Tongue (tissue), 2 donors: ENCODE results near the gene NT5C1A. TPM values are rescaled to one million over a fixed set of nuclear protein-coding genes. Genes with fewer than 3 reads are reported as not detected.

ENCODE experiments used
- DNase-seq: peaks from one replicate; pipeline ENCODE4 v3.0.0-alpha.2; 2015
- total RNA-seq: library from RNA; depleted of rRNA; stranded (reverse); fragments of >200 nt; gene quantifications from one replicate; pipeline ENCODE4 v1.2.3, GENCODE V29; 2014

Gene NT5C1A
- total RNA-seq, 1 donor from 2014 or later, result 19.6 TPM

DNA sequence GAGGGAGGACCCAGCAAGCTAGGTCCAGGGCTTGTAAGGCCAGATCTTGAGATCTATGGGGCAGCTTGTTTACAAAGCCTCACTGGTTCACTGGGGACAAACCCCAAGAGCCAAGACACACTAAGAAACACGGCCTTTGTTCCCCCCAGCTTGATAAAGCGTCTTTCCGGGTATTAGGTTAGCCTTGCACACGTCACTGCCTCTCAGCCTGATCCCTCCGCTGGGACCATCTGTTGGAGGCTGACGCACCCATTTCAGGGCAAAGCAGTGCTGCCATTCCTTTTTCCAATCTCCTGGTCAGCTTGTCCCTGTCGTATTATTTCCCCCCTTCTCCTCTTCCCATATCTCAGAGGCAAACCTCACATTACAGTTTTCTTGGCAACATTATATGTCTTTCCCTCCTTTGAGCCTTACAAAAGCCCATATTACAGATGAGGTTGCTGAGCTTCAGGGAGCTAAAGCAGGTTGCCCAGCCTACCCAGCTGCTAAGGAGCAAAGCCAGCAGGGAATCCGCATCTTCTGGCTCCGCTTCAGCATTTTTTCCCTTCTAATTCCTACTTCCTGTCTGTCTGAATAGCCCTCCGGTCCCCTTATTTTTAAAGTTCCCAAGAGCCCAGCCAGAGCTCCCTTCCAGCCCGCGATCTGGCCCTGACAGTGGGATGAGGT is 36.6 kb downstream of the NT5C1A start:
- DNase-seq, result peak; percentile 65

DNA sequence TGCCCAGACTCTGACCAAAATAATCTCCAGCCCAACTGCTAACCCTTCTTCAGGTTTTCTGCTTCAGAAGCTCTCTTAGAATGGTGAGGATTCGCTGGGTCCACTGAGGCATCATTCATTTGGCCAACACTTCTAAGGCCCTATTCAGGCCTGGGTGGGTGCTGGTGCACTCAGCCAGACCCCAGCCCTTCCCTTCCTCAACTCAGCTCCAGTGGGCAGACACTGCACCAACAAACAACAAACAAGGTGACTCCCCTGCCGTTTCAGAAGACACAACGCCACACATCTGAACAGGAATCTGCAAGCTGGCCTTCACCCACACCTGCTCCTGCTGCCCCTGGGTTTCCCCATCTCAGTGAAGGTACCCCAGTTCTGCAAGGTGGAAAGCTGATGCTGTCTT is 38.5 kb downstream of the NT5C1A start:
- DNase-seq, result no peak

DNA sequence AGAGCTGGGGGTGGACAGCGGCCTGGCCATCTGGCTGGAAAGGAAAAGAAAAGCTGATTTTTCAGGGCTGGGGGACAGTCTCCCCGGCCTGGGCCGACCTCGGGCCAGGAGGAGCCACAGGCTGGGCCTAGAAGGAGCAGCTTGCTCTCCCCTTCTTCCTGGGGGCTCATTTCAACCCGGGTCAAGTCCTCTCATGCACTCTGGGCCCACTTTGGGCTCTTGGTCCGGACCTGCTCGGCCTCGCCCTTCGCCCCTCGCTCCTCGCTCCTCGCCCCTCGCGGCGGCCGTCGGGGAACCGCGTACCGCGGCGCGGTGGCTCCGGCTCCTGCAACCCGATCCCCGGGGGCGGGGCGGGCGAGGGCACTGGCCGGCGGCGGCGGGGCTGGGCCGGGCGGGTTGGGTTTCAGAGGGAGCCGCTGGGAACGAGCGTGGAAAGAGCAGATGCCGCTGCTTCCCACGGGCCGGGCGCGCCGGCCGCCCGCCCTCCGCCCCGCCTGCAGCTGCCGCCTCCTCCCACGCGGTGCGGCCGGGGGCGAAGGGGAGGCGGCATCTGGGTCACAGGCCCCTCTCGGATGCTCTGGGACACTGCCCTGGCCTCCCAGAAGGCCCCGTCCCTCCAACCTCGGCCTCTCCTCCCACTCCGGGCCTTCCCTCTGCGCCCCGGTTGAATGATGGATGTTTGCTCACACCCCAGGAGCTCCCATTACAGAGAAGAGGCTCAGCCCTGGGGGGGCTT is 39.1 kb downstream of the NT5C1A start:
- DNase-seq, result peak; percentile 90

DNA sequence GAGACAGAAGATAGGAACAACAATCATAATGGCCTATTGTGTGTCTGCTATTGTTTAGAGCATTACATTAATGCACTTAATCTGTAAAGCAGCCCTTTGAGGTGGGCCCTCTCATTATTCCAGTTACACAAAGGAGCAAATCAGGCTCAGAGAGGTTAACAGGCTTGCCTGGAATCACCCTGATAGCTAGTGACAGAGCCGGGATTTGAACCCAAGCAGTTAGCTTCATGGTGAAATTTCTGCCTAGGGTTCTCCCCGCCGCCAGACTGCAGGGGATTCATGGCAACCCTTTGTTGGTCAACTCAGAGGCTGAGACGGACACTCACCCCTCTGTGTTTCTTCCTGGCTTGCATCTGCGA is 39.6 kb downstream of the NT5C1A start:
- no peak for DNase-seq

DNA sequence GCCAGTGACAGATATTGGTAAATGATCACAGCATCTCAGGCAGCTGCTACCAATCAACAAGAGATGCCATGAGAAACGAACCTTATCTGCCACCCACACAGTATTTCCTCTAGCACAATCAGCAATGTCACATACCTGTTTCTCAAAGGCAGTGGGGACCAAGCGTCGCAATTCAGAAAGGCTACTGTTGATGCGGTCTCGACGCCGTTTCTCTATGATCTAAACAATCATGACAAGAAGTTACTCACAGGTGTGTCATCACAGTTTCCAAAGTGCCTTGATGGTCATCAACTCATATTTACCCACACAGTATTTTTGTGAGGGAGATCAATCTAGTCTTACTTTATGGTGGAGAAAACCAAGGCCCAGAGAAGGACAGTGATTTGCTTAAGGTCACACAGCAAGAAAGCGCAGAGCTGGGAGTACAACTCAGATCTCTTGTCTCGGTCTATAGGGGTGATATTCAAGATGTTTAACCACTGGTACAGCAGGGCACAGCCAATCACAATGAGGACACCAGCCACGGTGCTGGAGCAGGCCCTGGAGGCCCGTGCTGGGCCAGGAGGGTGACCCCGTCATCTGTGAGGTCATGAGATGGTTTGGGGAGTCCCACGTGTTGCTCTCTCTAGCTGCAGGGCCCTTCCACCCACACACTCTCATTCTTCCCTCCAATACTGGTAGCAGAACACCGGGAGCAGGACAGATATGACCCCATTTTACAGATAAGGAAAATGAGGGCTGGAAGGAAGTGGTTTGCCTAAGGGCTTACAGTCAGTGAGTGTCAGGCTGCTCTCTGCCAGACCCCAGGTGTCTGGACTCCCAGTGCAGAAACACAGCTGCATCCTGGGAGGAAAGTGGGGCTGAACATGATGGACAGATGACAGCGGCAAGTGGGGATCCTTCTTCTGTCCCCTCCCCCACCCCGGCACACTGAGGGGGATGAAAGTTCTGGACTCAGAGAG is 40.3 kb downstream of the NT5C1A start:
- DNase-seq, result peak; percentile 48

DNA sequence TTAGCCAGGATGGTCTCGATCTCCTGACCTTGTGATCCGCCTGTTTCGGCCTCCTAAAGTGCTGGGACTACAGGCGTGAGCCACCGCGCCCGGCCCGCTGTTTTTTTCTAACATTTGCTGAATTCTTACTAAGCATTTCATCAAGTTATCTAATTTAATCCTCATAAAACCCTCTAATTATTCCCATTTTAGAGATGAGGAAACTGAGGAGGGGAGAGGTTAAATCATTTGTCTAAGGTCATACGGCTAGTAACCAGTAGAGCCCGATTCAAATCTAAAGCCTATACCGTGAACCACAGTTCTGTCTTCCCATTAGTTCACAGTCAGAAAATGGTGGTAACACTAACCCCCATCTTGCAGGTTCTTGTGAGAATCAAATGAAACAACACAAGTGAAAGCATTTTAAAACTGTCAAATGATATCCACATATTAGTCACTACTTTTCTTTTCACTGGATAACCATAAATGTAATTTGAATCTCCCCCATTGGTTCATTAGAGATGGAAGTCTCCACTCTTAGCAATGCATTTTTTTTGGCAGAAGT is 43.0 kb downstream of the NT5C1A start:
- DNase-seq, result no peak

DNA sequence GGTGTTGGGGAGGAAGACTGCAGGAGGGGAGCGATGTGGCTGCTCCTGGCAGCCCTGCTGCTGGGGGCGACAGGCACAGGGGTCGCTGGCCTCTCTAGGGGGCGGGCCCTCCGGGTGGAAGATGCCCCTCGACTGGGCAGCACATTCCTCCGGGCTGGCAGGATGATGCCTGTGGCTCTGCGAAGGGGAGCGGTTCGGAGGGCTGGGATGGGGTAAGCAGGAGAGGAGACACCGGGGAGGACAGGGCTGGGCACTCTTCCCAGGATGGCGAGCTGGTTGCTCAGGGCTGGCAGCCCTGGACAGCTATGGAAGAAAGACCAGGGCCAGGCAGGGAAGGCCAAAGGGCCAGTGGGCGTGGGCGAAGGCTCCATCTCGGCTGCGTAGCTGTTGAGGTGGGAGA is 45.3 kb downstream of the NT5C1A start:
- no peak for DNase-seq

DNA sequence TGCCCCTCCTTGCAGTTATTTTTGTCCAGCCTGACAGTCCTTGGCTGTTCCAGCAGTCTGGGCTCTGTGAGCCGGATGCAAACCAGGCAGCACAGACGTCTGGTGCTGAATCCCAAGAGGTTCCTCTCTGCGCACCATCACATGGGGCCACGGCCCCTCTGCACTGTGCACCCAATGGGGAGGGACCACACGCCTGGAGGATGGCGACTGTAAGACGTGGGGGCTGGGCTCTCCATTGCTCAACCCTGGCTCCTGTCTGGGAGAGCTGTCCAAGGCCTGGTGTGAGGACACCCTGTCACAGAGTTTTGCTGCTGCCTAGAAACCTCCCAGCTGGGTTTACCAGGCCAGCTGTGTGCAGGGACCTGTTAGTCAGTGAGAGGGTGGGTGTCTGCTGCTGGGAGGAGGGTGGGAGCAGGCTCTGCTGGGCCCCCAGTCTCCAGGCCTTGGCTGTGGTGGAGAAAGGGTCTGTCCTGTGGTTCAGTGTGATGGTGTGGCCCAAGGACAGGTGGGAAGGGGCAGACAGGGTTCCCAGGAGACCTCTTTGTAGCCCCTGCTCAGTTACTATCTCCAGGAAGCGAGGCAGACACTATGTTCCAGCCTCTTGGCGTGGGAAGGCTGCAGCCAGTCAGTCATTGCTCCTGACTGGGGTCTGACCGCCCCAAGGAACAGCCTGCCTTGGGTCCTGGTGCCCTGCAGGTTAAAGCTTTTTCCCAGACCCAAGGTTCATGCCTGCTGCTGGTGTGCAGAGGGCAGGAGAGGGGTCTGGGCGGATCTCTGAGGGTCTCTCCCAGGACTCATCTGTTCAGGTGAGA is 46.2 kb downstream of the NT5C1A start:
- peak; percentile 74 for DNase-seq

DNA sequence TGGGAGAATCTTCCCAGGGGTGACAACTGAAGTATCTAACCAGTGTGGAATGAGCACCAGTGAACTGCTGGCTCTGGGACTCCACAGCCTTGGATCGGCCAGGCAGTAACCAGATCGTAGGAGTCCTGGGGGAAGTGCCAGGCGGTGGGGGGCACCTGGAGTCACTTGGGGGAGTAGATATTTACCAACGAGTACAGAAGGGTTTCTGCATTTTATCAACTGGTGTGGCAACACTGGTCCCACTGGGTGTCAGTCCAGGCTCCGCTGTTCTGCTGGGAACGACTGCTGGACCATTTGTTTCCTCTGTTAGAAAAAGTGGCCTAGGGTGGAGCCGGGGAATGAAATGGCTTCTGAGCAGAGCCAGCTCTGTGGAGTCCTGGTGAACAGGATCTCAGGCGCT is 46.9 kb downstream of the NT5C1A start:
- DNase-seq, result no peak

DNA sequence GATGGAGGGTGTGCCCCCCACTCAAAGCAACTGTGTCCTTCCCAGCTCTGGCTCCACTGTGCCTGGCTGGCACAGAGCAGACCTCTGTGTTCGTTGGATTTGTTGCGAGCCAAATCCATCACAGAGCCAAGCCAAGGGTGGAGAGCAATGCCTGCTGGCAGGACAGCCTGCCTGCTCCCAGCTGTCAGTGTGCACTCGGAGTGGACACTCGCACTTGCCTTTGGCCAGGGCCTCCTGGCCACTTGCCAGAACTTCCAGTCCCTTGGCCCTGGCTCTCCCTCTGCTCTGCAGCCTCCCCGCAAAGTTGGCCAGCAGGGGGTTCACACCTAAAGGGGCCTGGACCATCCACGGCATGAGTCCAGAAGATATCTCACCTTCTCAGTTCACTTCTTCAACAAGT is 48.9 kb downstream of the NT5C1A start:
- DNase-seq, result peak; percentile 89

DNA sequence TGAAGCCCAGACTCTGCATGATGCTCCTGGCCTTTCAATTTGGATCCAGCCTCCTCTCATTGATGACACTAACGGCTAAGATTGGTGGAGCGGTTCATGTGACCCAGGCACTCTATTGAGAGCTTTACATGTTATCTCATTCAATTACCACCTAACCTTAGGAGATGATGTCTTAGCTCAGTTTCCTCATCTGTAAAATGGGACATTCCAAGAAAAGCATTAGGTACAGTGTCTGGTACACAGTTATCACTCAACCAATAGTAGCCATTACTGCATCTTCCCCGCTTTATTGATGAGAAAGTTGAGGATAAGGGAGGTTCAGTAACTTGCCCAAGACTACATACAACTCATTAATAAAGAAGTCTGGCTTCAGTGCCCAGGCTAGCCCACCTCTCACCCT is 49.5 kb downstream of the NT5C1A start:
- no peak for DNase-seq

DNA sequence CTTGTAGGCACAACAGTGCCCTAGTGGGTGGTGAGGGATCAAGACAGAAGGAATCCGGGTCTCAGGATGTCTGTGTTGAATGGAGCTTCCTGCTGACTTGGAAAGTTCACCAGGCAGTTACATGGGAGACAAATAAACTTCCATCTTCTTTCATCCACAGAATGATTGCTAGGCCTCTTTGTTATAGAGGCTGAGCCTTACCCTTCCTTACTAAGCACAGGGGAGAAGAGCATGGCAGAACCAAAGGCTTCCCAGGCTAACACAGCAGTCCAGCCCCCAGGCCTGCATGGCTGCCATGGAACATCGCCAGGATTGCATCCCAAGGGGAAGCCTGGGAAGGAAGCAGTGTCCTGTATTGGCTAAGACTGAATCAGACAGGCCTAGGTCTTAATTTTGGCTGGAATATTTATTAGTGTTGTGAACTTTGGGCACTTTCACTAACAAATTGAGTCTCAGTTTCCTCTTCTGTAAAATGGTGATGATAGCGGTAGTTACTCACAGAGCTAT is 51.2 kb downstream of the NT5C1A start:
- DNase-seq, result no peak

DNA sequence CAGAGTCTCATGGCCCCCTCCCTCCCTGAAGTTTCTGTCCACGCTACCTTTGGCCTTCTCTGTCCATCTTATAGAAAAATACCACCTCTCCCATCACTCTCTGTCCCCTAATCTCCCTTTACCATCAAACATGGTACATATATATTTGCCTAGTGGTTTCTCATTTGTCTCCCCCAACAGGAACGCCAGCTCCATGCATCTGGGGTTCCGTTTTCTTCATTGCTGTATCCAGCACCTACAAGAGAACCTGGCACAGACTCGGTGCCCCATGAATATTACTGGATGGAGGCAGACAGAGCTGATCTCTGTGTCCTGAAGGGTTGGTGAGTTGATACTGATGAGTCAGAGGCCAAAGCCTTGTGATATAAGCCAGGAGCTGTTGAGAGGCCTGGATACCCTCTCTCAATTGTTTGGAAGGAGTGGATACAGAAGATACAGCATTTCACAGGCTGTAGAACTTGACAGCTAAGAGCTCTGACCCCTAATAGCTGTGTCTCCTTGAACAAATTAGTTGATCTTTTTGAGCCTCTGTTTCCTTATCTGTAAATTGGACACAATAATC is 54.3 kb downstream of the NT5C1A start:
- DNase-seq, result no peak

DNA sequence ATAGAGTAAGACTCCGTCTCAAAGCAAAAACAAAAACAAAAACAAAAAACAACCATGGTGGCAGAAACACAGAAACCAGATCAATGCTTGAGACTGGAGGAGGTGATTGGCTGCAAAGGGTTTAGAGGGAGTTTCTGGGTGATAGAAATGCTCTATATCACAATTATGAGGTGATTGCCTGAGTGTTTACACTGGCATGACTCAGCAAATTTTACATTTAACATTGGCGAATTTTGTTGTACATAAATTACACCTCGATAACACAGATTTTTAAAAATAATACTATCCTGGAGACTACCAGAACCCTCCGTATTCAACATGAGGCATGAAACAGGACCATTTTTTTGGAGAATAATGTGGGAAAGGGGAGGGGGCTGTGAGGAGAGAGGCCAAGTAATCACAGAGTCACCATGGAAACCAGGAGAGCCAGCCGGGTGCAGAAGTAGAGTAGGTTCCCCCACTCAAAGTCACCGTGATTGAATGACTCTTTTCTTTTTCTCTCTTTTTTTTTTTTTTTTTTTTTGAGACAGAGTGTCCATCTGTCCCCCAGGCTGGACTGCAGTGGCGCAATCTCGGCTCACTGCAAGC is 56.7 kb downstream of the NT5C1A start:
- DNase-seq, result no peak

DNA sequence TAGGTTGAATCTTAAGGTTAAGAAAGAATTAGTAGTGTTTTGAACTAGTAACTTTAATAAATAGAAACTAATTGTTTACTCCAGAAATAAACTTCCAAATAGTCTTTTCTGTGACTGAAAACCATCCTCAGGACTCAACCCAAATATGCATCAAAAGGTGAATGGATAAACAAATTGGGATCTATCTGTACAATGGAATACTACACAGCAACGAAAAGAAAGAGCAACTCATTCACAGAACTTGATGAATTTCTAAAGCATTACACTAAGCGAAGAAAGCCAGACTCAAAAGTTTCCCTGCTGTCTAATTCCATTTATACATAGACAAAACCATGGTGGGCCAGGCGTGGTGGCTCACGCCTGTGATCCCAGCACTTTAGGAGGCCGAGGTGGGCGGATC is 57.4 kb downstream of the NT5C1A start:
- DNase-seq, result no peak

DNA sequence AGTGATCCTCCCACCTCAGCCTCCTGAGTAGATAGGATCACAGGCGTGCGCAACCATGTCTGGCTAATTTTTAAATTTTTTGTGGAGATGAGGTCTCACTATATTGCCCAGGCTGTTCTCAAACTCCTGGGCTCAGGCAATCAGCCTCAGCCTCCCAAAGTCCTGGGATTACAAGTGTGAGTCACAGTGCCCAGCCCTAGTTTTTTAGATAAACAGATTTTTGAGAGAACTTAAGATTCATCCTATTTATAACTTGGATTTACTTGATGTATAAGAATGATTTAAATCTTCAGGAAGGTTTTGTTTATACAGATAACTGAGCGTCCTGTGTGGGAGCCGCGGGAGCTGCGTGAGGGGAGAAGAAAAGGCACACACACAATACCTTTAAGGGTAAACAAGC is 58.7 kb downstream of the NT5C1A start:
- DNase-seq, result no peak

DNA sequence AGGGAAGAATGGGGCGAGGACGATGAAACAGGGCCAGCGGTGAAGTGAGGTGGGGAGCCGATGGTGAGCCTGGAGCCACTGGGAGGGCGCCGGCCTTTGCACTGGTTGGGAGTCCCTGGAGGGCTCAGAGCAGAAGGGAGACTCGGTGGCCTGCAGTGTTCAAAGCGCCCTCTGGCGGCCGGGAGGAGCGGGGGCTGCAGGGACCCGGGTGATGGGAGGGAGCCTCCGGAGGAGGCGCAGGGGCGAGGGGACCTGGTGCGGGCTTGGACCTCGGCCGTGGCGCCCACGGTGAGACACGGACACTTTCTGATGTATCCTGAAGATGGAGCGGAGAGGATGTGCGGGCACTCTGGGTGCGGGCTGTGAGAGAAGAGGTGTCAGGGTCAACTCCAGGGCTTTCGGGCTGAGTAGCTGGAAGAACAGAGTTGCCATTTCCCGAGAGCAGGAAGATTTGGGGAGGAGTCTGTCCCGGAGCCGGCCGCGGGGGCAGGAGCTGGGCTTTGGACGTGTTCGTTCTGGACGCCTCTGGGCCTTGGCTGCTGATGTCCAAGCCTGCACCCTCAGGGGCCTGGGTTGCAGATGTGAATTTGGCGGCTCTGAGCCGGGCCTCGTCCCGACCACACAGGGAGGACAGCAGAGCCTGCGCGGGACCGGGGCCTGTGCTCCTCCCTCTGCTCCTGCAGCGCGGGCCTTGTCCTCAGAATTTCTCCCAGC is 62.1 kb downstream of the NT5C1A start:
- no peak for DNase-seq
